Adrenal gland (tissue), 12 donors: ENCODE data around the gene ANAPC2. TPM values are rescaled to one million over a fixed set of nuclear protein-coding genes. Genes with fewer than 3 reads are reported as not detected.

Experiments
- DNase-seq, 7 donors: peaks; one replicate each; pipeline ENCODE4 v3.0.0-alpha.2; 2019 to 2020
- H3K27ac ChIP-seq, 5 donors: fragments of 200-600 bp; sonication (generic) in 4 of 5; 1 replicate in 3 of 5; 2 replicates in 2 of 5; pipeline versions ENCODE4 v1.5.1 to v1.8.0; 2016 to 2020; ENCODE audit warnings: mild to moderate bottlenecking in 1 of 5
- H3K27me3 ChIP-seq: fragments of 200-600 bp; 2 replicates; pipeline ENCODE4 v1.8.0; 2021
- H3K36me3 ChIP-seq, 2 donors: fragments of 200-600 bp; replicated peaks in 1 of 2; 1 replicate in 1 of 2; 2 replicates in 1 of 2; pipeline versions ENCODE4 v1.5.1 to v1.8.0; 2018 to 2022
- H3K4me1 ChIP-seq, 2 donors: fragments of 200-600 bp; replicated peaks in 1 of 2; 1 replicate in 1 of 2; 2 replicates in 1 of 2; pipeline versions ENCODE4 v1.5.1 to v1.8.0; 2018 to 2021
- H3K4me3 ChIP-seq, 4 donors: fragments of 200-600 bp; sonication (generic) in 3 of 4; one replicate each; pipeline ENCODE4 v1.5.1; 2016 to 2018
- H3K9me3 ChIP-seq, 3 donors: fragments of 200-600 bp; sonication (generic) in 1 of 3; replicated peaks in 1 of 3; 1 replicate in 2 of 3; 2 replicates in 1 of 3; pipeline versions ENCODE4 v1.5.1 to v1.8.0; 2016 to 2021
- CTCF ChIP-seq, 6 experiments: fragments of 450-650 bp in 4 of 6; fragments of 200-600 bp in 2 of 6; sonication (generic) in 1 of 6; IDR thresholded peaks; 1 replicate in 5 of 6; 2 replicates in 1 of 6; pipeline versions ENCODE4 v1.5.1 to v1.8.0; 2016 to 2021; ENCODE audit warnings: antibody characterized with exemption in 6 of 6, mild to moderate bottlenecking in 2 of 6, moderate library complexity in 1 of 6
- POLR2A ChIP-seq, 2 donors: fragments of 450-650 bp; IDR thresholded peaks; one replicate each; pipeline ENCODE4 v1.6.1; 2017; ENCODE audit warnings: antibody characterized with exemption in 2 of 2, mild to moderate bottlenecking in 2 of 2, moderate library complexity in 1 of 2
- WGBS, 4 donors: extraction: QIAGEN DNeasy Blood & Tissue Kit in 2 of 4; methylation state at CpG; one replicate each; pipeline versions ENCODE4 v1.1.5 to v1.1.7; 2013 to 2017; 5-methylcytosine and 5-hydroxymethylcytosine counted together
- intact Hi-C, 2 donors: fragments of 100-400 bp; cut with DNase I; formaldehyde crosslinking; loops; one replicate each; pipeline versions ENCODE4 v1.14.1 to v1.15.0; 2022 to 2023
- polyA plus RNA-seq, 3 donors: library from polyadenylated mRNA; stranded (reverse); fragments of 200-250 nt in 2 of 3; fragments of 350-450 nt in 1 of 3; fragmentation: Illumina TruSeq in 1 of 3; extraction: RNeasy Lipid Tissue Mini Kit (QIAGEN cat#74804) in 1 of 3; gene quantifications; one replicate each; pipeline ENCODE4 v1.2.3, GENCODE V29; 2013 to 2014
- total RNA-seq, 9 donors: library from RNA; depleted of rRNA in 4 of 9; stranded (reverse); fragments of >200 nt in 4 of 9; fragments of 120-200 nt in 1 of 9; fragmentation: NEBNext Ultra II Directional in 1 of 9; extraction: Animal tissue kit (Norgen Biotek cat#: 25700) in 1 of 9; gene quantifications; one replicate each; pipeline versions ENCODE4 v1.1.0 to v1.2.4, GENCODE V29; 2013 to 2023
- donor health status: healthy with polysubstance abuse.
- donor health status: Bipolar disorder and iron deficiency.
- donor health status: DM: yes; HTN: yes; CAD: no.
- donor health status: DM: no; HTN: no; CAD: no.
- donor health status: DM: no; HTN: no; CAD: no.
- donor health status: DM: yes; HTN: yes; CAD: no.

The ANAPC2 gene
- total and polyA plus RNA-seq, 12 donors: 7.1 to 162 (median 32.0) TPM

GRCh38 chr9:137217276-137218211, 29.2 kb upstream of the ANAPC2 start:
- H3K27ac ChIP-seq: peak overlapping the region; percentile 58 to 82 (median 69)

GRCh38 chr9:137216188-137216965, 28.0 kb upstream of the ANAPC2 start:
- 93 to 100% (median 96%) methylated on average over 3 to 30 of the region's 30 CpGs for WGBS, 4 donors
- intact Hi-C loops: no loop called here

More at GRCh38 chr9:137217276-137218211, 29.2 kb upstream of the ANAPC2 start:
- Histone ChIP-seq H3K4me1 (peaks cover 23 to 24% of the 10 kb centered on the region in 2 donors), H3K36me3 (no peaks in the 10 kb centered on the region), H3K4me3 (peak overlapping the region in 2 of 4 donors; percentile 33 to 59), H3K9me3 (no peaks in the 10 kb centered on the region), H3K27me3 (no peaks in the 10 kb centered on the region)
- 27 to 59% (median 50%) methylated on average over 11 to 36 of the region's 36 CpGs for WGBS, 4 donors
- intact Hi-C loops: no loop called here
- peak; percentile 83 to 95 (median 92) for DNase-seq
- TF ChIP-seq CTCF (IDR thresholded peaks at IDR 0.05) (peak in 2 of 6 experiments; percentile 4 to 17), POLR2A (IDR thresholded peaks at IDR 0.05) (peak in 1 of 2 donors; percentile 81)

GRCh38 chr9:137215196-137215986, 27.0 kb upstream of the ANAPC2 start:
- H3K9me3 ChIP-seq: no peaks in the 10 kb centered on the region
- no peaks in the 10 kb centered on the region for H3K27me3 ChIP-seq
- H3K27ac ChIP-seq: no peak overlapping the region
- H3K4me3 ChIP-seq: no peak overlapping the region
- DNase-seq: no peak
- TF ChIP-seq CTCF (IDR thresholded peaks at IDR 0.05) (no peak), POLR2A (IDR thresholded peaks at IDR 0.05) (no peak)
- intact Hi-C loops: no loop called here
- WGBS, 4 donors: 90 to 94% (median 92%) methylated on average over 14 to 22 of the region's 22 CpGs
- H3K4me1 ChIP-seq: peaks cover 17 to 18% of the 10 kb centered on the region in 2 donors
- no peaks in the 10 kb centered on the region for H3K36me3 ChIP-seq

More at GRCh38 chr9:137216188-137216965, 28.0 kb upstream of the ANAPC2 start:
- H3K4me1 ChIP-seq: peaks cover 18% of the 10 kb centered on the region in 2 donors
- peak overlapping the region in 1 of 5 donors; percentile 82 for H3K27ac ChIP-seq
- no peak for DNase-seq
- no peaks in the 10 kb centered on the region for H3K36me3 ChIP-seq
- TF ChIP-seq POLR2A (IDR thresholded peaks at IDR 0.05) (no peak), CTCF (IDR thresholded peaks at IDR 0.05) (no peak)
- no peak overlapping the region for H3K4me3 ChIP-seq
- H3K27me3 ChIP-seq: no peaks in the 10 kb centered on the region
- H3K9me3 ChIP-seq: no peaks in the 10 kb centered on the region
